ENCODE data around the gene FLOT2.
"Not testable (repeated sequence)": the region's sequence is repeated elsewhere in the genome, so short reads cannot be mapped to it uniquely, and the experiment has no call there.

FLOT2 gene

DNA sequence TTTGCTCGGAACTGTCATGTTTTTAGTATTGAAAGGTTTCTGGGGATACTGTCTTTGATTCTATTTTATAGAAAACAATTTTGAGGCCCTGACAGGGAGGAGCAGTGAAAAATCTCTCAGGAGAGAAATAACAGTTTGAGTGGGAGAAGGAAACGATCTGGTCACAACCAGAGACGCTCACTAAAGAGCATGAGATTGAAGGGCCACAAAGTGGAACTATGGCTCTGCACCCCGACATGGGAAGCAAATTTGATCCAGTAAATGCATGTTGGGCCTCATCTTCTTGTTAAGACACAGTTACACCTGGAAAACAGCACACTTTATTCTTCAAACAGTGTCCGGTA, 42.2 kb downstream of the FLOT2 start:
- TF ChIP-seq, protein P1, sequence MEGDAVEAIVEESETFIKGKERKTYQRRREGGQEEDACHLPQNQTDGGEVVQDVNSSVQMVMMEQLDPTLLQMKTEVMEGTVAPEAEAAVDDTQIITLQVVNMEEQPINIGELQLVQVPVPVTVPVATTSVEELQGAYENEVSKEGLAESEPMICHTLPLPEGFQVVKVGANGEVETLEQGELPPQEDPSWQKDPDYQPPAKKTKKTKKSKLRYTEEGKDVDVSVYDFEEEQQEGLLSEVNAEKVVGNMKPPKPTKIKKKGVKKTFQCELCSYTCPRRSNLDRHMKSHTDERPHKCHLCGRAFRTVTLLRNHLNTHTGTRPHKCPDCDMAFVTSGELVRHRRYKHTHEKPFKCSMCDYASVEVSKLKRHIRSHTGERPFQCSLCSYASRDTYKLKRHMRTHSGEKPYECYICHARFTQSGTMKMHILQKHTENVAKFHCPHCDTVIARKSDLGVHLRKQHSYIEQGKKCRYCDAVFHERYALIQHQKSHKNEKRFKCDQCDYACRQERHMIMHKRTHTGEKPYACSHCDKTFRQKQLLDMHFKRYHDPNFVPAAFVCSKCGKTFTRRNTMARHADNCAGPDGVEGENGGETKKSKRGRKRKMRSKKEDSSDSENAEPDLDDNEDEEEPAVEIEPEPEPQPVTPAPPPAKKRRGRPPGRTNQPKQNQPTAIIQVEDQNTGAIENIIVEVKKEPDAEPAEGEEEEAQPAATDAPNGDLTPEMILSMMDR (IDR thresholded peaks at IDR 0.05): no peak
- Mint-ChIP-seq H3K9me3 (no peaks in the 10 kb centered on the region), H3K4me3 (peak overlapping the region; percentile 93), H3K27ac (peak overlapping the region; percentile 82), H3K4me1 (peaks cover 21% of the 10 kb centered on the region), H3K27me3 (ENCODE audit: low read depth, poor library complexity) (peaks cover 3% of the 10 kb centered on the region), H3K36me3 (ENCODE audit: low read depth) (peaks cover 24% of the 10 kb centered on the region)
- DNase-seq: no peak

DNA sequence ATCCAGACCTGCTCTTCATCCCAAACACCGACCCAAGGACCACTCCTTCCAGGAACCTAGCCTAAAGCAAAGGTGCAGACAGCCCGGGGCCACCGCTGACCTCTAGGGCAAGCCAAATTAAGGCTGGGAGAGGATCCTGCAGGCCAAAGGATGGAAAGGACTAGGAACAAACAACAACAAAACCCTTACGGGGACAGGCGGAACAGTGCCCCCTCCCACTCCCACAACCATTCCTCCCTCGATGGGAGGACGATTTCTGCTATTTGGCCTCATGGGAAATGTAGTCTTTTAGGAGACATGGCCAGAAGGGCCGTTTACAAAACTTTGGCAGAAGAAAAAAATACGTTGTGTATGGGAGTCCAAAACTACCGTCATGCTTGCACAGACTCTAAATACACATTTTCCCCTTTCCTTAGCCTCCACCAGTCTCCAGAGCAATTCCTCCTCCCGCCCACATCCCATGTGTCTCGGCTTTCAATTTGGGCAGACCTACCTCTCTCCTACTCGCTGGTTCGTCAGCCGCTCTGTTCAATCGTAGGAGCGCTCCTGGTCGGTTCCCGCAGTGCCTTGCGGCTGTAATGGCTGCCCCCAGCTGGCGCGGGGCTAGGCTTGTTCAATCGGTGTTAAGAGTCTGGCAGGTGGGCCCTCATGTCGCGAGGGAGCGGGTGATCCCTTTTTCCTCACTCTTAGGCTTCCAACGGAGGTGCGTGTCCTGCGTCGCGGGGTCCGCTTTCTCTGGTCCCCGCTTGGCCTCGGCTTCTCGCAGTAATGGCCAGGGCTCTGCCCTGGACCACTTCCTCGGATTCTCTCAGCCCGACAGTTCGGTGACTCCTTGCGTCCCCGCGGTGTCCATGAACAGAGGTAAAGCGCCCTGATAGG, 42.8 kb downstream of the FLOT2 start, which contains the start of gene ERAL1:
TSS of gene ERAL1 (plus strand) at position 560 of the 879 bp plus-strand sequence. CDS start at position 579, 19 bp downstream.
- TF ChIP-seq, protein P1 (IDR thresholded peaks at IDR 0.05): no peak
- H3K4me1 Mint-ChIP-seq: peaks cover 21% of the 10 kb centered on the region
- H3K9me3 Mint-ChIP-seq: no peaks in the 10 kb centered on the region
- peak within 1 kb of the TSS; percentile 82 for H3K27ac Mint-ChIP-seq
- H3K27me3 Mint-ChIP-seq (ENCODE audit: low read depth, poor library complexity): peaks cover 4% of the 10 kb centered on the region
- peaks cover 22% of the 10 kb centered on the region for H3K36me3 Mint-ChIP-seq (ENCODE audit: low read depth)
- peak within 1 kb of the TSS; percentile 93 for H3K4me3 Mint-ChIP-seq
- DNase-seq: peak; percentile 79

DNA sequence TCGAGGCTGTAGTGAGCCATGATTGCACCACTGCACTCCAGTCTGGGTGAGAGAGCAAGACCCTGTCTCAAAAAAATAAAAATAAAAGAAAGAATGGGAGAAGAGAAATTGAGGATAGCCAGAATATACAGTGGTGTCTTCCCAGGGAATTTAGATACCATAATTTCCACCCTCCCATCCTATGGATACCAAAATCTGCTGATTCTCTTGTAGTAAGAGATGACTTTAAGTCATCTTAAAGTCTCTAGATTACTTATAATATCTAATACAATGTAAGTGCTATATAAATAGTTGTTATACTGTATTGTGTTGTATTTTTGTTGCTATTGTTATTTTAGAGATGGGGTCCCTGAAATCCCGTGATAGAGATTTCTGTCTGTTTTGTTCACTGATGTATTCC, 44.2 kb downstream of the FLOT2 start:
- TF ChIP-seq, protein P1 (IDR thresholded peaks at IDR 0.05): no peak
- DNase-seq: no peak
- Mint-ChIP-seq H3K4me3 (peak overlapping the region; percentile 38), H3K9me3 (no peaks in the 10 kb centered on the region), H3K27ac (no peak overlapping the region), H3K27me3 (ENCODE audit: low read depth, poor library complexity) (peaks cover 6% of the 10 kb centered on the region), H3K4me1 (peaks cover 21% of the 10 kb centered on the region), H3K36me3 (ENCODE audit: low read depth) (peaks cover 12% of the 10 kb centered on the region)

DNA sequence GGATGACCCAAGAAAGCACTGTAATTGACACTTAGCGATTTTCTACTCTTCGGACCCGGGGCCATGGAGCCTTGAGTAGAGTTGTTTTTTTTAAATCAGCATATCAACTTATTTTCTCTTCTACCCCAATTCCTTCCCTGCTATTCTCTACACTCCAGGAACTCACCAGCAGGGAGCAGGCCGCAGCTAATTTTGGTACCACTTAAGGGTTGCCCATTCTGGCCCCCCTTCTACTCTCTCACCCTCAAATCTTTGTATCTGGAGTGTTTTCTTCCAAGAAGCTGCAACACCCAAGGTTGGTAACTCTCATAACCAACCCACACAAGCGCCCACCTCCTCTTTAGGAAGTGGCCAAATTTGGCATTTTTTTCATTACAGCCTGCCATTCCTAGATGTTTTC, 48.3 kb downstream of the FLOT2 start:
- Mint-ChIP-seq H3K27ac (no peak overlapping the region), H3K36me3 (ENCODE audit: low read depth) (no peaks in the 10 kb centered on the region), H3K9me3 (no peaks in the 10 kb centered on the region), H3K4me3 (no peak overlapping the region), H3K4me1 (peaks cover 1% of the 10 kb centered on the region), H3K27me3 (ENCODE audit: low read depth, poor library complexity) (peaks cover 7% of the 10 kb centered on the region)
- TF ChIP-seq, protein P1 (IDR thresholded peaks at IDR 0.05): no peak
- no peak for DNase-seq

DNA sequence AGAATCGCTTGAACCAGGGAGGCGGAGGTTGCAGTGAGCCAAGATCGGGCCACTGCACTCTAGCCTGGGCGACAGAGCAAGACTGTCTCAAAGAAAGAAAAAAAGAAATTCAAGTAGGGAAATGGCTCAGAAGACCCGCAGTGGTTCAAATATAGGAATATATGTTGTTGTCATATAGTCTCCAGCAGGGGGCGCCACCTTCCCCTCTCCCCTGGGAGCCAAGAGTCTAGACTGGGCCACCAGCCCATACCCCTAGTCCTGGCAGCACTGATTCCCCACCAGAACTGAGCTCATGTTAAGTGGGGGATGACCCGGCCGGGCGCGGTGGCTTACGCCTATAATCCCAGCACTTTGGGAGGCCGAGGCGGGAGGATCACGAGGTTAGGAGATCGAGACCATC, 48.9 kb downstream of the FLOT2 start:
- H3K27ac Mint-ChIP-seq; DNase-seq; H3K36me3 Mint-ChIP-seq (ENCODE audit: low read depth); H3K4me1 Mint-ChIP-seq; H3K9me3 Mint-ChIP-seq; H3K4me3 Mint-ChIP-seq; H3K27me3 Mint-ChIP-seq (ENCODE audit: low read depth, poor library complexity): not testable (repeated sequence)
- TF ChIP-seq, protein P1 (IDR thresholded peaks at IDR 0.05): peak; percentile 35

DNA sequence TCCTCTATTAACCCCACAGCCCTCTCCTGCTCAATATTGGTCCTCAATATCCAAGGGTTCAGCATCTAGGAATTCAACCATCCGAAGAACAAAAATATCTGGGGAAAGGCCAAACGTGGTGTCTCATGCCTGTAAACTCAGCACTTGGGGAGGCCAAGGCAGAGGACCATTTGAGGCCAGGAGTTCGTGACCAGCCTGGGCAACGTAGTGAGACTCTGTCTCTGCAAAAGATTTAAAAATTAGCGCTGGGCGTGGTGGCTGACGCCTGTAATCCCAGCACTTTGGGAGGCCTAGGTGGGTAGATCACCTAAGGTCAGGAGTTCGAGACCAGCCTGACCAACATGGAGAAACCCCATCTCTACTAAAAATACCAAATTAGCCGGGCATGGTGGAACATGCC, 50.8 kb downstream of the FLOT2 start:
- DNase-seq, H3K9me3 Mint-ChIP-seq: not testable (repeated sequence)

More for the DNA sequence above, 50.8 kb downstream of the FLOT2 start:
- H3K4me1 Mint-ChIP-seq; H3K4me3 Mint-ChIP-seq; H3K27ac Mint-ChIP-seq; H3K27me3 Mint-ChIP-seq (ENCODE audit: low read depth, poor library complexity); H3K36me3 Mint-ChIP-seq (ENCODE audit: low read depth): not testable (repeated sequence)

Measured in nephron progenitor cell (in vitro differentiated cells).